Suprapubic skin (tissue), 4 donors: ENCODE measurements around the gene DCLRE1B. TPM values are rescaled to one million over a fixed set of nuclear protein-coding genes. Genes with fewer than 3 reads are reported as not detected.
"Not testable (repeated sequence)": the region's sequence is repeated elsewhere in the genome, so short reads cannot be mapped to it uniquely, and the experiment has no call there.

Source experiments
- DNase-seq, 2 donors: peaks; one replicate each; pipeline ENCODE4 v3.0.0-alpha.2; 2019; ENCODE audit warnings: low spot score in 2 of 2
- H3K27ac ChIP-seq: fragments of 200-600 bp; sonication (generic); one replicate; pipeline ENCODE4 v1.5.1; 2019
- H3K27me3 ChIP-seq: fragments of 200-600 bp; sonication (generic); one replicate; pipeline ENCODE4 v1.5.1; 2019
- H3K36me3 ChIP-seq: fragments of 200-600 bp; sonication (generic); one replicate; pipeline ENCODE4 v1.5.1; 2019
- H3K4me1 ChIP-seq: fragments of 200-600 bp; sonication (generic); one replicate; pipeline ENCODE4 v1.5.1; 2019
- H3K4me3 ChIP-seq: fragments of 200-600 bp; sonication (generic); one replicate; pipeline ENCODE4 v1.5.1; 2019; ENCODE audit warnings: mild to moderate bottlenecking
- H3K9me3 ChIP-seq: fragments of 200-600 bp; sonication (generic); one replicate; pipeline ENCODE4 v1.5.1; 2019
- CTCF ChIP-seq, 2 donors: fragments of 200-600 bp in 1 of 2; fragments of 450-650 bp in 1 of 2; sonication (generic) in 1 of 2; IDR thresholded peaks; one replicate each; pipeline ENCODE4 v1.5.1; 2016 to 2019; ENCODE audit warnings: antibody characterized with exemption in 2 of 2, mild to moderate bottlenecking in 1 of 2, moderate library complexity in 1 of 2
- EP300 ChIP-seq: sonication (generic); formaldehyde crosslinking; IDR thresholded peaks from one replicate; pipeline ENCODE4 v1.6.1; 2017; ENCODE audit warnings: antibody characterized with exemption
- POLR2A ChIP-seq, 2 donors: fragments of 450-650 bp; IDR thresholded peaks; one replicate each; pipeline ENCODE4 v1.6.1; 2017; ENCODE audit warnings: antibody characterized with exemption in 2 of 2, mild to moderate bottlenecking in 2 of 2, moderate library complexity in 2 of 2
- POLR2AphosphoS5 ChIP-seq, 3 donors: sonication (generic); formaldehyde crosslinking; IDR thresholded peaks; one replicate each; pipeline ENCODE4 v1.6.1; 2017; ENCODE audit warnings: antibody characterized with exemption in 3 of 3
- WGBS: methylation state at CpG from one replicate; pipeline ENCODE4 v1.1.5; 2018; 5-methylcytosine and 5-hydroxymethylcytosine counted together
- total RNA-seq, 4 donors: library from RNA; depleted of rRNA; stranded (reverse); fragments of >200 nt; gene quantifications; one replicate each; pipeline ENCODE4 v1.1.0, GENCODE V29; 2016

DCLRE1B gene
- total RNA-seq, 4 donors from 2014 or later, result 4.3 to 8.9 (median 6.3) TPM

DNA sequence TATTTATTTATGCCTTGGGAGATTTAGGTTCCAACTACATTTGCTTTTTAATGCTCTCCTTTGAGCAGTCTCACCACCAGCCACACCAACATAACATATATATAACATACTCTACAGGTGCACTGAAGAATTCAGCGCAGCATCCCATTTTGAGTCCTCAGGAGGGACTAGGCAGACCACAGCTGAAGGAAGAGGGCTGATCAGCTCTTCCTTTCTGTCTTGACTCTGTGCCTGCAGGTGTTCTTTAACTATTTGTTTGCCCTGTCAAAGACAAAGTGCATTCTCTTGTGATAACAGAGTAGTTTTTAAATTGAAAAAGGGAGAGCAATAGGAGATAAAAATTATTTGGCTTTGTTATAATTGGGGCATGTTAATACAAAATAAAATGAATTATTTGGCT, 41.0 kb downstream of the DCLRE1B start:
- peaks cover 27% of the 10 kb centered on the region for H3K4me1 ChIP-seq
- TF ChIP-seq CTCF (IDR thresholded peaks at IDR 0.05), result no peak
- no peak for TF ChIP-seq EP300
- no peak for TF ChIP-seq POLR2A (IDR thresholded peaks at IDR 0.05)
- TF ChIP-seq POLR2AphosphoS5 (IDR thresholded peaks at IDR 0.05), result no peak
- no peak overlapping the region for H3K4me3 ChIP-seq
- H3K9me3 ChIP-seq, result no peaks in the 10 kb centered on the region
- no peak overlapping the region for H3K27ac ChIP-seq
- 78% methylated on average over 1 of the region's 1 CpG for WGBS
- DNase-seq, result no peak
- H3K36me3 ChIP-seq, result peaks cover 16% of the 10 kb centered on the region
- no peaks in the 10 kb centered on the region for H3K27me3 ChIP-seq

DNA sequence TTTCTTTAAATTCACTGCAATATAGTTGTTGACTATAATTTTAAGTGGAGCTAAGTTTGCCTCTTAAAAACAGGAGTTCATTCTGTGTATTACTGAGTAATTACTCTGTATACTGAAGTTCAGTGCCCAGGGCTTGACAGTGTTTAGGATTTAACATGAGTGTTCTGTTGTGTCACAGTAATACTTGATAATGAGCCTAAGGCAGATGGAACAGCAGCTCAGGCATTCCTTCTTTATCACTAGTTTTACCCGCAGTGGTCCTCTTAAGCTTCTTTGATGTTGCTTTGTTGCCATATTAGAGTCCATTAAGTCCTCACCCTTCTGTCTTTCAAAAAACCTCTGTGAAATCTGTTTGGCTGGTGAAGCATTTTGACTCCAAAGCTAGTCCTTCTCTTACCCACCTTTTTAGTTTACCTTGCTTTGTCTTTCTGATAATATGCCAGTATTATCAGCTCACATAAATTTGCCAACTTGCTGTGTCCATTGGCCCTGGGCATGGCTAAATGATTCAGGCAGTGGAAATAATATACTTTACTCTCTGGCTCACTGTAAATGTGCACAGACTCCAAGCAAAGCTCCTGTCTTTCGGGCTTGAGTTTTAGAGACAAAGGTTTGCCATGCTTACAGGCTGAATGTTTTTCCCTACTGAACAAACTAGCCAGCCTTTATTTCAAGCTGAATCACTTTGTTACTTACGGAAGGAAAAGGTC, 41.7 kb downstream of the DCLRE1B start:
- H3K4me1 ChIP-seq, result peaks cover 27% of the 10 kb centered on the region
- DNase-seq, result no peak
- no peaks in the 10 kb centered on the region for H3K27me3 ChIP-seq
- peaks cover 9% of the 10 kb centered on the region for H3K36me3 ChIP-seq
- TF ChIP-seq POLR2AphosphoS5 (IDR thresholded peaks at IDR 0.05), result no peak
- no peak for TF ChIP-seq EP300
- no peak for TF ChIP-seq CTCF (IDR thresholded peaks at IDR 0.05)
- TF ChIP-seq POLR2A (IDR thresholded peaks at IDR 0.05), result no peak
- H3K27ac ChIP-seq, result no peak overlapping the region
- H3K4me3 ChIP-seq, result no peak overlapping the region
- 52% methylated on average over 3 of the region's 3 CpGs for WGBS
- H3K9me3 ChIP-seq, result no peaks in the 10 kb centered on the region

- Histone ChIP-seq H3K36me3 (peaks cover 6% of the 10 kb centered on the region), H3K27ac (peak overlapping the region; percentile 5), H3K4me1 (peaks cover 27% of the 10 kb centered on the region), H3K4me3 (no peak overlapping the region), H3K27me3 (no peaks in the 10 kb centered on the region), H3K9me3 (no peaks in the 10 kb centered on the region)
- 19% methylated on average over 3 of the region's 3 CpGs for WGBS
- DNase-seq, result no peak
- TF ChIP-seq EP300 (no peak), POLR2AphosphoS5 (IDR thresholded peaks at IDR 0.05) (no peak), POLR2A (IDR thresholded peaks at IDR 0.05) (no peak), CTCF (IDR thresholded peaks at IDR 0.05) (no peak)
These were observed 42.4 kb downstream of the DCLRE1B start for GRCh38 chr1:113947388-113948107.

DNA sequence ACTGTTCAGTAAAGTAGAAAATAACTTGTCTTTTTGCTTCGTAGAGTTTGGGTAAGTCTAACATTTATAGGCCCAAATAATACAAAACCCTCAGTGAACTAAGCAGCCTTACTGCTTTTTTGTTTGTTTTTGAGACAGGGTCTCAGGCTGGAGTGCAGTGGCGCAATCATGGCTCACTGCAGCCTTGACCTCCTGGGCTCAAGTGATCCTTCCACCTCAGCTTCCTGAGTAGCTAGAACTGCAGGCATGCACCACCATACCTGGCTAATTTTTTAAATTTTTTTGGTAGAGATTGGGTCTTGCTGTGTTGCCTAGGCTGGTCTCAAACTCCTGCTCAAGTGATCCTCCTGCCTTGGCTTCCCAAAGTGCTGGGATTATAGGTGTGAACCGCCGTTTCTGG, 43.0 kb downstream of the DCLRE1B start:
- not testable (repeated sequence) for H3K27me3 ChIP-seq, H3K9me3 ChIP-seq, H3K36me3 ChIP-seq, DNase-seq, H3K4me3 ChIP-seq
- WGBS, result 82% methylated on average over 4 of the region's 4 CpGs
- peak overlapping the region; percentile 5 for H3K27ac ChIP-seq
- peaks cover 27% of the 10 kb centered on the region for H3K4me1 ChIP-seq

DNA sequence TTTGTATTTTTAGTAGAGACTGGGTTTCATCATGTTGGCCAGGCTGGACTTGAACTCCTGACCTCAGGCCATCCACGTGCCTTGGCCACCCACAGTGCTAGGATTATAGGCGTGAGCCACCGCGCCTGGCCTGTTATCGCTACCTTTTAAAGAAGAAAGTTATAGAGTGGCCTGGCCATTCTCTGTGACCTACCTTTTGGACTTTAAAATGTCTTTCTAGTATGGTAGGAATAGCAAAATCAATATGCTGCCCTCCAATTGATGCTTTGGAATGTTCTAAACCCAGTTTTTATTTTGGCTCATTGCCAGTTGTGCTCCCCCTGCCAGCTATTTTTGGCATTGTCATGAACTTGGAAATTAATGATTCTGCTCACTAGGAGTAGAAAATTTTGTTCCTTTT, 43.9 kb downstream of the DCLRE1B start:
- Histone ChIP-seq H3K36me3 (peaks cover 14% of the 10 kb centered on the region), H3K9me3 (no peaks in the 10 kb centered on the region), H3K4me3 (no peak overlapping the region), H3K27ac (no peak overlapping the region), H3K27me3 (no peaks in the 10 kb centered on the region), H3K4me1 (peaks cover 27% of the 10 kb centered on the region)
- no peak for DNase-seq
- WGBS, result 76% methylated on average over 5 of the region's 5 CpGs
- TF ChIP-seq CTCF (IDR thresholded peaks at IDR 0.05) (peak; percentile 5 to 20), POLR2AphosphoS5 (IDR thresholded peaks at IDR 0.05) (no peak)
